LNCAP (cell line): ENCODE data around the gene TNIK.

Experiments used
- TF ChIP-seq, protein P1 (sequence below): fragments of 450-650 bp; IDR thresholded peaks from 2 replicates; pipeline ENCODE4 v1.5.1; 2017; ENCODE audit warnings: mild to moderate bottlenecking

TNIK gene

DNA sequence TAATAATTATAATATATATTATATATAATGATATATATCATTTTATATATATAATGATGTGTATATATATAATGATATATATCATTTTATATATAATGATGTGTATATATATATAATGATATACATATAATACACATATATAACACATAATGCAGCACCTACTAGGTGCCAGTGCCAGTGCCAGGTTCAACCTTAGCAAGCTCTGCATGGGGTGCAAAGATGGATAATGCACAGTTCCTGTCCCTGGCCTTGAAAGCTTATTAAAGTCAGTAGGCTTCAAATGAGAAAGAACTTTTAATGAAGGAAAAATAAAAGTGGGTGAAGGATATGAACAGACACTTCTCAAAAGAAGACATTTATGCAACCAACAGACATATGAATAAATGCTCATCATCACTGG lies 240.9 kb downstream of the TNIK start:
- TF ChIP-seq, protein P1, sequence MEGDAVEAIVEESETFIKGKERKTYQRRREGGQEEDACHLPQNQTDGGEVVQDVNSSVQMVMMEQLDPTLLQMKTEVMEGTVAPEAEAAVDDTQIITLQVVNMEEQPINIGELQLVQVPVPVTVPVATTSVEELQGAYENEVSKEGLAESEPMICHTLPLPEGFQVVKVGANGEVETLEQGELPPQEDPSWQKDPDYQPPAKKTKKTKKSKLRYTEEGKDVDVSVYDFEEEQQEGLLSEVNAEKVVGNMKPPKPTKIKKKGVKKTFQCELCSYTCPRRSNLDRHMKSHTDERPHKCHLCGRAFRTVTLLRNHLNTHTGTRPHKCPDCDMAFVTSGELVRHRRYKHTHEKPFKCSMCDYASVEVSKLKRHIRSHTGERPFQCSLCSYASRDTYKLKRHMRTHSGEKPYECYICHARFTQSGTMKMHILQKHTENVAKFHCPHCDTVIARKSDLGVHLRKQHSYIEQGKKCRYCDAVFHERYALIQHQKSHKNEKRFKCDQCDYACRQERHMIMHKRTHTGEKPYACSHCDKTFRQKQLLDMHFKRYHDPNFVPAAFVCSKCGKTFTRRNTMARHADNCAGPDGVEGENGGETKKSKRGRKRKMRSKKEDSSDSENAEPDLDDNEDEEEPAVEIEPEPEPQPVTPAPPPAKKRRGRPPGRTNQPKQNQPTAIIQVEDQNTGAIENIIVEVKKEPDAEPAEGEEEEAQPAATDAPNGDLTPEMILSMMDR, result no peak

DNA sequence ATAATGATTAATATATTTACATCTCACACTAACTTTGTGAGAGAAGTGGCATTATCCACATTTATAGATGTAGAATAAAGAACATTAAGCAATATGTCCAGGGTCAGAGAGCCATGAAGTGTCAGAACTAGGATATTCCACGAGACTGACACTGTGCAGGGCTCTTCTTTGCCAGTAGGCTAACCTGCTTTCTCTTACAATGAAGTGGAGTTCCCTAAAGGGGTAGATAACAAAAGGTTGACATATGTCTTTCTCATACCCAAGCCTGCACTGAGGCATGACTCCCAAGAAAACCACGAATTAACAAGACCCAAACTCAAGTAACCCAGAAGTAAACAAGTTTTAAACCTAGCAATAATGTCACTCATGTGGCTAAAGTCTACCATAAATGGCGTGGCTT lies 242.1 kb downstream of the TNIK start:
- TF ChIP-seq, protein P1, result no peak

DNA sequence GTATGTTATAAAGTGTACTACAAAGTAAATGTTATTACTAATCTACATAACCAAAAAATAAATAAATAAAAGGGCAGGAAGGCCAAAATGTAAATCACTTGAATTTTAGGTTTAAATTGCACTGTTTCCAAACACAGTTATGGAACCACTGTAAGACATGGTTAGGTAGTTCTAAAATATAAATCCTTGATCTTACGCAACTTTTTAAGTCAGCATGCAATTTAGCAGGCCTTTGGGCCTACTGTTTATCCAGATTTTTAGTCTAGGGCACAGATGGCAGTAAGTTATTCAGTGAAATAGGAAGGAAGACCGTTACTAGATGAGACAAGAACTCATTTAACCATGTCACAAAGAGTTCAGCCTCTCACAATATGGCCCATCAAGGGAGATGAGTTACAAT lies 246.3 kb downstream of the TNIK start:
- TF ChIP-seq, protein P1, result no peak

DNA sequence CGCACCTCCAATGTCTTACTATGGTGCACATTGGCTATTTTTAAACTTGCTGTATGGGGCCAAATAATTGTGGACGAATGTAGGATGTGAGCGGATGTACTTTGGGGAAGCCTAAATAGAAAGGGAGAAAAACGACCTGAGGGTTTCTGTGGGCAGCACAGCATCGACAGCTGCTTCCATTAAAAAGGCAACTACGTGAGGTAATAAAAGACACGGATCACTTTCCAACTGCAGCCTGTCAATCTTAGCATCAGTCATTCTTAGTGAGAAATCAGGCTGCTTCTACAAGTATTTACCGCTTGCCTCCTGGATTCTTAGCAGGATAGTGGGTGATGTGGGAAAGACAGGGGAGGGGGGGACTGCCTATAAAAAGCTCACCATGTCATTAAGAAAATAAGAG lies 247.0 kb downstream of the TNIK start:
- TF ChIP-seq, protein P1, result no peak

DNA sequence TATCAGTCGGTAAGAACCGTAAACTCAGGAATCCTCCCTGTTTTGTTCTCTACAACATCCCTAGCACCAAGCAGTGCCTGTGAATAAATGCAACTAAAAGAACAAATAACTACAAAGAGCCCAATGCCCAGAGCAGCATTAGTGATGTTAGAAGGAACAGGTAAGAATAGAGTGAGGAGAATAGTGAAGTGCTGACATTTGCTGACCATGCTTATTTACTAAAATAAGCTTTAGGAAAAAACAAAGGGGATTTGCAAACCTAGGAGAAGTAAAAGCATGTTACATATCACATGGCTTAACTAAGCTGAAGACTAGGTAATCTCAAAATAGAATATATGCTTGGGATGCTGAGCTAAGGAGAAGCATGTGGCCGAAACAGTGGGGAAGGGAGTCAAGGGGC lies 247.6 kb downstream of the TNIK start:
- TF ChIP-seq, protein P1, result no peak

DNA sequence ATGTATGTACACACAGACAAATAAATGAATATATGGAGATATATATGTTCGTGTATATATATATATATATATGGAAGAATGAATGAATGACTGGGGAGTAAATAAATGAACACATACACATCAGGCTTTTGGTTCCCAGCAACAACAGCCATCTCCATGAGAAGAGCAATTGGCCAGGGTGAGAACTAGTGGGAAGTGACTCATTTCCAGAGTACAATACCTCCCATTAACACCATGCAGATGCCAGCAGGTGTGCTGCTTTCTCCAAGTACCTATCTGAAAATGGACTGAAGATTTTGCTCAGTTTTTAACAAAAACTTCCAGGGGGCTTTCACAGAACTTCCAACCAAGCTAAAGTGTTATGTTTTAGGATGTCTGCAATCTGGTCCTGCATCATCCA lies 253.9 kb downstream of the TNIK start:
- TF ChIP-seq, protein P1, result no peak

DNA sequence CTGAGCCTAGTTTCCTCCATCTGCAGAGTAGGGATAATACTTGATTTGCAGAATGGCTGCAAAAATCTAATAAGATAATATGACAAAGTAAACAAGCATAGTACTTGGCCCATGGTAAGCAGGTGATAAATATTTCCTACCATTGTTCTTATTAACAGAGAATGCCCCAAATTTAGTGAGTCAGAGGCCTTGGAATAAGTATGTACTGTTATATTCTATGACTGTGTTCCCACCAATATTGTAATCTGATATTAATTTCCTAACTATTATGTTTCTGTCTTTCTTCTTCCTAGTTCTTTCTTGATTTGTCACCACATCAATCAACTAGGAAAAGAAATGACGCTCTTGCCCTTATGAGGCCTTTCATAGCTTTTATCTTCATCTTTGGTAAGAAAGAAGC lies 255.3 kb downstream of the TNIK start:
- TF ChIP-seq, protein P1, result no peak

DNA sequence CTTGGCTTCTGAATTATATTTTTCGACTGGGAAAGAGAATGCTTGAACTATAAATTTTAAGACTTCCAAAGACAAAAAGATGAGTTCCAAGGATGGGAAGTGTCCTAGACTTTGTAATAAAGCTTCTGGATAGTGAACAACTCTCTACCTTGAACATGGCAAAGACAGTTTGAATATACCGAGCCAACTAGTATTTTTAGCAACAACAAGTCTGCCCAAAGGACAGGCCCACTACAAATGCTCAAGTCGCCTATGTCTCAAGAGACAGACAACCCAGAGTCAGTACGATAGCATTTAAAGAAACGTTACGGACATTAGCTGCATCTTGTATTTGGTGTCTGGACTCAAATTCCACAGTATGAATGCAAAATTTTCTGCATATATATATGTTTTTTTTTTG lies 258.4 kb downstream of the TNIK start:
- TF ChIP-seq, protein P1, result no peak
